Thyroid gland (tissue), 4 donors: Measurements from ENCODE around the gene HOMER3.

Experiments used
- POLR2A ChIP-seq, 2 donors: fragments of 450-650 bp; IDR thresholded peaks; one replicate each; pipeline ENCODE4 v1.6.1; 2017; ENCODE audit warnings: antibody characterized with exemption in 2 of 2, mild to moderate bottlenecking in 2 of 2, moderate library complexity in 1 of 2
- TF ChIP-seq, protein P1 (sequence below), 6 experiments: fragments of 200-600 bp in 3 of 6; fragments of 450-650 bp in 3 of 6; sonication (generic) in 3 of 6; IDR thresholded peaks; one replicate each; pipeline ENCODE4 v1.5.1; 2016 to 2019; ENCODE audit warnings: antibody characterized with exemption in 6 of 6, mild to moderate bottlenecking in 2 of 6, inconsistent platforms in 1 of 6, moderate library complexity in 1 of 6

DNA sequence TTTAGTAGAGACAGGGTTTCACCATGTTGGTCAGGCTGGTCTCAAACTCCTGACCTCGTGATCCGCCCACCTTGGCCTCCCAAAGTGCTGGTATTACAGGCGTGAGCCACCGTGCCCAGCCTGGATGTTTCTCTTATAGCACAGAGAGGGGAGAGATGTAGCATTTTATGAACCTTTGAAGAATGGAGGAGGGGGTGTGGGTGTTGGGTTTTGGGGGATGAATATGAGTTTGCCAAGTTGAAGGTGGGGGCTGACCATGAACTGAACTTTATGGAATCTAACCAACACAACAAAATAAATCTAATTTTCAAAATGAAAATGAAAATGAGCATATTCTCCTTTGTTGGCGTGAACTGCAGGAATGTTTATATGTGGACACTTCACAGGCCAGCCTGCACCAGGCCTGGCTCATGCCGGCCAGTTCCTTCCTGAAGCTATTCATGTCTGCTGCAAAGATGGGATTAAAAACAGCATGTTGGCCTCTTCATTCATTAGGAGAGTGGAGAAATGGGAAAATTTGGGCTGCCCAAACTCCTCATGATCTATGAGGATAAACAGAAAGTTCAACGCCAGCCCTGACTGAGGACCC is 39.5 kb upstream of the HOMER3 start:
- TF ChIP-seq, protein P1, sequence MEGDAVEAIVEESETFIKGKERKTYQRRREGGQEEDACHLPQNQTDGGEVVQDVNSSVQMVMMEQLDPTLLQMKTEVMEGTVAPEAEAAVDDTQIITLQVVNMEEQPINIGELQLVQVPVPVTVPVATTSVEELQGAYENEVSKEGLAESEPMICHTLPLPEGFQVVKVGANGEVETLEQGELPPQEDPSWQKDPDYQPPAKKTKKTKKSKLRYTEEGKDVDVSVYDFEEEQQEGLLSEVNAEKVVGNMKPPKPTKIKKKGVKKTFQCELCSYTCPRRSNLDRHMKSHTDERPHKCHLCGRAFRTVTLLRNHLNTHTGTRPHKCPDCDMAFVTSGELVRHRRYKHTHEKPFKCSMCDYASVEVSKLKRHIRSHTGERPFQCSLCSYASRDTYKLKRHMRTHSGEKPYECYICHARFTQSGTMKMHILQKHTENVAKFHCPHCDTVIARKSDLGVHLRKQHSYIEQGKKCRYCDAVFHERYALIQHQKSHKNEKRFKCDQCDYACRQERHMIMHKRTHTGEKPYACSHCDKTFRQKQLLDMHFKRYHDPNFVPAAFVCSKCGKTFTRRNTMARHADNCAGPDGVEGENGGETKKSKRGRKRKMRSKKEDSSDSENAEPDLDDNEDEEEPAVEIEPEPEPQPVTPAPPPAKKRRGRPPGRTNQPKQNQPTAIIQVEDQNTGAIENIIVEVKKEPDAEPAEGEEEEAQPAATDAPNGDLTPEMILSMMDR (IDR thresholded peaks at IDR 0.05) = no peak
- no peak for TF ChIP-seq POLR2A (IDR thresholded peaks at IDR 0.05)
